Glutamatergic neuron (in vitro differentiated cells): Measurements from ENCODE around the gene CS. TPM values are rescaled to one million over a fixed set of nuclear protein-coding genes. Genes with fewer than 3 reads are reported as not detected.
"Not testable (repeated sequence)": the region's sequence is repeated elsewhere in the genome, so short reads cannot be mapped to it uniquely, and the experiment has no call there.

ENCODE experiments used
- DNase-seq: peaks from one replicate; pipeline ENCODE4 v3.0.0; 2022
- H3K27ac Mint-ChIP-seq: one replicate; pipeline ENCODE4 v1.8.0; 2020; ENCODE audit warnings: mild to moderate bottlenecking, mixed read lengths, inconsistent platforms; ENCODE audit not compliant: unreplicated experiment
- H3K27me3 Mint-ChIP-seq: one replicate; pipeline ENCODE4 v1.8.0; 2020; ENCODE audit warnings: mild to moderate bottlenecking, moderate library complexity, mixed read lengths, inconsistent platforms; ENCODE audit not compliant: unreplicated experiment
- H3K36me3 Mint-ChIP-seq: one replicate; pipeline ENCODE4 v1.8.0; 2020; ENCODE audit warnings: mild to moderate bottlenecking, mixed read lengths, inconsistent platforms; ENCODE audit not compliant: unreplicated experiment
- H3K4me1 Mint-ChIP-seq: one replicate; pipeline ENCODE4 v1.8.0; 2020; ENCODE audit warnings: mild to moderate bottlenecking, low read depth, mixed read lengths, inconsistent platforms; ENCODE audit not compliant: unreplicated experiment
- H3K4me3 Mint-ChIP-seq: one replicate; pipeline ENCODE4 v1.8.0; 2020; ENCODE audit warnings: mild to moderate bottlenecking, mixed read lengths, inconsistent platforms; ENCODE audit not compliant: unreplicated experiment
- H3K9me3 Mint-ChIP-seq: one replicate; pipeline ENCODE4 v1.8.0; 2020; ENCODE audit warnings: mild to moderate bottlenecking, moderate library complexity, mixed read lengths, inconsistent platforms; ENCODE audit not compliant: unreplicated experiment
- total RNA-seq: library from RNA; stranded (reverse); fragmentation: NEBNext Ultra II Directional; extraction: Animal tissue kit (Norgen Biotek cat#: 25700); gene quantifications from one replicate; pipeline ENCODE4 v1.2.1, GENCODE V29; 2021; ENCODE audit not compliant: unreplicated experiment
- TF ChIP-seq, protein P1 (sequence below): fragments of 200-600 bp; sonication (generic); IDR thresholded peaks from one replicate; pipeline ENCODE4 v1.5.0; 2021; ENCODE audit not compliant: partially characterized antibody, unreplicated experiment

CS gene
- total RNA-seq, 1 donor from 2014 or later, result 257 TPM

DNA sequence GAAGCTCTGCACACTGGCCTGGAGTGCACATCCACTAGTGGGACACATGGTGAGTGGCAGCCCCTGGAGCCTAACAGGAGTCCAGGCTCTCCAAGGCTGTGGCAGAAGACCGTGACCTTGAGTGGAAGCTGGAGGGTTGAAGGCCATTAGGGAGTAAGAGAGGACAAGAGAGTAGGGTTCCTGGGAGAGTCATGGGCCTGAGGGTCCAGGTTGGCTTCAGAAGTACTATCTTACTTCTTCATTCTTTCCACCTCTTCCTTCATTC lies 39.0 kb upstream of the CS start:
- Mint-ChIP-seq H3K4me3 (no peak overlapping the region), H3K27ac (peak overlapping the region; percentile 44), H3K9me3 (peaks cover 6% of the 10 kb centered on the region), H3K4me1 (peaks cover 2% of the 10 kb centered on the region), H3K36me3 (no peaks in the 10 kb centered on the region), H3K27me3 (no peaks in the 10 kb centered on the region)
- TF ChIP-seq, protein P1, sequence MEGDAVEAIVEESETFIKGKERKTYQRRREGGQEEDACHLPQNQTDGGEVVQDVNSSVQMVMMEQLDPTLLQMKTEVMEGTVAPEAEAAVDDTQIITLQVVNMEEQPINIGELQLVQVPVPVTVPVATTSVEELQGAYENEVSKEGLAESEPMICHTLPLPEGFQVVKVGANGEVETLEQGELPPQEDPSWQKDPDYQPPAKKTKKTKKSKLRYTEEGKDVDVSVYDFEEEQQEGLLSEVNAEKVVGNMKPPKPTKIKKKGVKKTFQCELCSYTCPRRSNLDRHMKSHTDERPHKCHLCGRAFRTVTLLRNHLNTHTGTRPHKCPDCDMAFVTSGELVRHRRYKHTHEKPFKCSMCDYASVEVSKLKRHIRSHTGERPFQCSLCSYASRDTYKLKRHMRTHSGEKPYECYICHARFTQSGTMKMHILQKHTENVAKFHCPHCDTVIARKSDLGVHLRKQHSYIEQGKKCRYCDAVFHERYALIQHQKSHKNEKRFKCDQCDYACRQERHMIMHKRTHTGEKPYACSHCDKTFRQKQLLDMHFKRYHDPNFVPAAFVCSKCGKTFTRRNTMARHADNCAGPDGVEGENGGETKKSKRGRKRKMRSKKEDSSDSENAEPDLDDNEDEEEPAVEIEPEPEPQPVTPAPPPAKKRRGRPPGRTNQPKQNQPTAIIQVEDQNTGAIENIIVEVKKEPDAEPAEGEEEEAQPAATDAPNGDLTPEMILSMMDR, result no peak
- no peak for DNase-seq

DNA sequence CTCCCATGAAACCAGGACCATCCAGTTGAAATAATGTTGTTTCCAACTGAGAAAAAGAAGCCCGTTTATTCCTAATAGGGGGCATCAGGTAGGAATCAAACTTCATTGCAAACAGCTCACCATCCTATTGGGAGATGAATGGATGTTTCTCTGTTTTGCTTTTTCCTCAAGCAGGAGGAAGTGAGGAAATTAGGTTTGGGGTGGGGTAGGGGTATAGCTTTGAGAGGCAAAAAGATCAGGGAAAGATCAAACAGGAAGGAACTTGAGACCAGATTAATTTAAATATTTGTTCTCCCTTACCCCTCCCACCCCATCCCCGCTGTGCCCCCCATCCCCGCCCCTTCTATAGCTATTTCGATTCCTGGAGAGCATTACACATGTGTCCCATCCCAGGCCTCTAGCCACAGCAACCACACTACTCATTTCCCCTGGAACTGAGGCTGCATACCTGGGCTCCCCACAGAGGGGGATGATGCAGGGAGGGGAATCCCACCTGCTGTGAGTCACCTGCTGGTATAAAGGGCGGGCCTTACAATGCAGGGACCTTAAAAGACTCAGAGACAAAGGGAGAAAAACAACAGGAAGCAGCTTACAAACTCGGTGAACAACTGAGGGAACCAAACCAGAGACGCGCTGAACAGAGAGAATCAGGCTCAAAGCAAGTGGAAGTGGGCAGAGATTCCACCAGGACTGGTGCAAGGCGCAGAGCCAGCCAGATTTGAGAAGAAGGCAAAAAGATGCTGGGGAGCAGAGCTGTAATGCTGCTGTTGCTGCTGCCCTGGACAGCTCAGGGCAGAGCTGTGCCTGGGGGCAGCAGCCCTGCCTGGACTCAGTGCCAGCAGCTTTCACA lies 38.4 kb upstream of the CS start, which contains the start of gene IL23A:
IL23A (plus strand) TSS at position 577 of the 850 bp plus-strand sequence; CDS start at position 738, 161 bp downstream.
- DNase-seq, result no peak
- H3K4me3 Mint-ChIP-seq, result no peak within 1 kb of the TSS

DNA sequence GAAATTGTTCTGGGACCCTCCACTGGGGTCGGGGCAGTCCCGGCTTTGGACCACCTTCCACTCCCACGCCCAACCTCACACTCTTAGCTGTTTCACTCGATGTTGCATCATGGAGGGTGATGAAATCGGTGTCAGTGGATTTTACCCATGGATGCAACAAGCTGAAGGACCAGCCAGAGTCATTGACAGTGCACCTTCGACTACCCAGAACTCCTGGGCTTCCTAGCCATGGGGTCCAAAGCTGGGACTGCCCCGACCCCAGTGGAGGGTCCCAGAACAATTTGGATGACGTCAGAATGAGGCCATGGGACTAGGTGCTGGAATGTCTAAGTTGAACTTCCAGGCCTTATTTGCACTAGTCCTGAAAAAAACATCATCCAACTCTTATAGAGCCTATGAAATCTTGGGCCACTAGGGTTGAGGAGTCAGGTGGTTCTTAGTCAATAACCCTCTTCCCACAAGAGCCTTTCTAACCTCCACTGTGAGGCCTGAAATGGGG lies 37.7 kb upstream of the CS start:
- peaks cover 5% of the 10 kb centered on the region for H3K4me1 Mint-ChIP-seq
- no peak for DNase-seq
- no peaks in the 10 kb centered on the region for H3K36me3 Mint-ChIP-seq
- peaks cover 3% of the 10 kb centered on the region for H3K27me3 Mint-ChIP-seq
- TF ChIP-seq, protein P1, result no peak
- H3K27ac Mint-ChIP-seq, result no peak overlapping the region
- H3K4me3 Mint-ChIP-seq, result no peak overlapping the region
- H3K9me3 Mint-ChIP-seq, result peaks cover 8% of the 10 kb centered on the region

More for the DNA sequence above, 38.4 kb upstream of the CS start, which contains the start of gene IL23A:
- H3K4me1 Mint-ChIP-seq, result peaks cover 2% of the 10 kb centered on the region
- H3K27ac Mint-ChIP-seq, result peak within 1 kb of the TSS; percentile 44
- peaks cover 8% of the 10 kb centered on the region for H3K9me3 Mint-ChIP-seq
- H3K36me3 Mint-ChIP-seq, result no peaks in the 10 kb centered on the region
- H3K27me3 Mint-ChIP-seq, result peaks cover 2% of the 10 kb centered on the region
- TF ChIP-seq, protein P1, result no peak

DNA sequence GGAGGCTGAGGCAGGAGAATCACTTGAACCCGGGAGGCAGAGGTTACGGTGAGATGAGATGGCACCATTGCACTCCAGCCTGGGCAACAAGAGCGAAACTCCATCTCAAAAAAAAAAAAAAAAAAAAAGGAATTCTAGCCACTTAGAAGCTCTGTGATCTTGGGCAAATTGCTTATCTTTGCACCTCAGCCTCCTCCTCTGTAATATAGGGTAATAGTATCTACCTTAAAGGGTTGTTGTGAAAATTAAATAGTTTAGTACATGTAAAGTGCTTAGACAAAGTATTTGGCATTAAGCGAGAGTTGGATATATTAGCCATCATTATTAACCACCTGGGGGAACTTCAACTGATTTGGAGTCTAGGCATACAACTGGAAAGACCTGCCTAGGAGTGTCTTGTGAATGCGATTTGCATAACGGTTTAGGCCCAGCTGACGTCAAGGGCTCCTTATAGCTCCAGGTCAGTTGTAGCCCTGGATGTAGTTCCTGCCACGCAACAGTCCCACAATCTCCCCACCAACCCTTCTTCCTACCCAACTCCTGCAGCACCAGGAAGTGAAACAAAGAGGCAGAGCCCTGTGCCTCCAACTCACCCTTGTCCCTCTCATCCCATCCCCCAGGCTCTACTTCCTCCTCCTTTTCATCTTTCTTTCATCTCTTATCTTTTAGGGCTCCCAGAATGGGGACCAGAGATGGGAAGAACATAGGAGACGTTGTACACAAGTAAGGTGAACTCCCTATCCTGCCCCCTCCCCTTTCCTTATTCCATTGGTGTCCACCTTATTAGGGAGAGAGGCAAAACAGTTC lies 36.4 kb upstream of the CS start:
- no peak overlapping the region for H3K27ac Mint-ChIP-seq
- no peaks in the 10 kb centered on the region for H3K36me3 Mint-ChIP-seq
- H3K27me3 Mint-ChIP-seq, result peaks cover 3% of the 10 kb centered on the region
- DNase-seq, result no peak
- H3K4me3 Mint-ChIP-seq, result no peak overlapping the region
- TF ChIP-seq, protein P1, result no peak
- H3K4me1 Mint-ChIP-seq, result peaks cover 7% of the 10 kb centered on the region
- peaks cover 8% of the 10 kb centered on the region for H3K9me3 Mint-ChIP-seq

DNA sequence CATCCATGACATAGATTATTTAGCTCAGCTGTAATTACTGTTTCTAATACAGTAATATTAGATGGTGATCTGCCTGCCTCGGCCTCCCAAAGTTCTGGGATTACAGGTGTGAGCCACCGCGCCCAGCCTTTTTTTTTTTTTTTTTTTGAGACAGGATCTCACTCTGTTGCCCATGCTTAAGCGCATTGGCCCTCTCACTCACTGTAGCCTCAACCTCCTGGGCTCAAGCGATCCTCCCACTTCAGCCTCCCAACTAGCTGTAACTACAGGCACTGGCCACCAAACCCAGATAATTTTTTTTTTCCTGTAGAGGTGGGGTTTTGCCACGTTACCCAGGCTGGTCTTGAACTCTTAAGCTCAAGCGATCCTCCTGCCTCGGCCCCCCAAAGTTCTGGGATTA lies 35.4 kb upstream of the CS start:
- H3K27me3 Mint-ChIP-seq, result not testable (repeated sequence)

More for the DNA sequence above, 35.4 kb upstream of the CS start:
- H3K4me1 Mint-ChIP-seq, H3K4me3 Mint-ChIP-seq, H3K27ac Mint-ChIP-seq, H3K9me3 Mint-ChIP-seq, DNase-seq, H3K36me3 Mint-ChIP-seq: not testable (repeated sequence)
